SKM-1 treated with dmso at 0.1 percent for 144 hours (cell line): Measurements from ENCODE around the gene RTN4RL1.

Experiments
- DNase-seq: peaks from one replicate; lab custom pipeline; 2025; ENCODE audit not compliant: unreplicated experiment; lab: John Stamatoyannopoulos, UW

Gene RTN4RL1

GRCh38 chr17:2047590-2047989, 22.5 kb upstream of the RTN4RL1 start:
- no peak for DNase-seq

GRCh38 chr17:2044263-2044894, 19.2 kb upstream of the RTN4RL1 start:
- DNase-seq: no peak

GRCh38 chr17:2043785-2044184, 18.7 kb upstream of the RTN4RL1 start:
- DNase-seq: no peak

DNA sequence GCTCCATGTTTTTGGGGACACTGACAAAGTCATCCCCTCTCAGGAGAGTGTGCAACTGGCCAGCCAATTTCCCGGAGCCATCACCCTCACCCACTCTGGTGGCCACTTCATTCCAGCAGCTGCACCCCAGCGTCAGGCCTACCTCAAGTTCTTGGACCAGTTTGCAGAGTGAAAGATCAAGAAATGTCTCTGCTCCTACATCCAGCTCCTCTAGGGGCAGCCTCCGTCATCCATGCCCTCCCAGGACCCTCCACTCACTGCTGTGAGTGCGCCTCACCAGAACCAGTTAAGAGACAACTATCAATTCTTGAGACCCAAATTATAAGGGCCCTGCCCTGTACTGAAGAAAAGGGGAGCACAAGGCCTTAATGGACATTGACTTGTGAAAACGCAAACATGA, 17.8 kb upstream of the RTN4RL1 start:
- DNase-seq: no peak

DNA sequence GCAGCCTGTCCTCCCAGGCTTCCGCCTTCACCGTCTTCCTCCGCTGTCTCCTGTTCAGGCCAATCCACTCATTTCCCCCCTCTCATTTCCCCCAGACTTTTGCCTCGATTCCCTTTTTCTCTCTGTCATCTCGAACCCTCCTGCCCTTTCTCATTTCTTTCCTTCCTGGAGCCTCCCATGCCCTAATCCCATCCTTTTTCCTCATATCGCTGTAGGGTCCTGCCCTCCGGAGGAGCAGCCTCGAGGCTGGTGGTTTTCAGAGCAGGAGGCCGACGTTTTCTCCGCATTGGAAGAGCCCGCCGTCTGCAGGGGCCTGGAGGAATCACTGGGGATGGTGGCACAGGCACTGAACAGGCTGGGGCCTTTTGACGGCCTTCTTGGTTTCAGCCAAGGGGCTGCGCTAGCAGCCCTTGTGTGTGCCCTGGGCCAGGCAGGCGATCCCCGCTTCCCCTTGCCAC, 17.3 kb upstream of the RTN4RL1 start:
- no peak for DNase-seq

GRCh38 chr17:2041561-2042389, 16.6 kb upstream of the RTN4RL1 start, which contains the start of gene OVCA2:
Gene OVCA2 (plus strand): TSS chr17:2042022. CDS start chr17:2042048, 26 bp downstream.
- DNase-seq: peak; percentile 51

DNA sequence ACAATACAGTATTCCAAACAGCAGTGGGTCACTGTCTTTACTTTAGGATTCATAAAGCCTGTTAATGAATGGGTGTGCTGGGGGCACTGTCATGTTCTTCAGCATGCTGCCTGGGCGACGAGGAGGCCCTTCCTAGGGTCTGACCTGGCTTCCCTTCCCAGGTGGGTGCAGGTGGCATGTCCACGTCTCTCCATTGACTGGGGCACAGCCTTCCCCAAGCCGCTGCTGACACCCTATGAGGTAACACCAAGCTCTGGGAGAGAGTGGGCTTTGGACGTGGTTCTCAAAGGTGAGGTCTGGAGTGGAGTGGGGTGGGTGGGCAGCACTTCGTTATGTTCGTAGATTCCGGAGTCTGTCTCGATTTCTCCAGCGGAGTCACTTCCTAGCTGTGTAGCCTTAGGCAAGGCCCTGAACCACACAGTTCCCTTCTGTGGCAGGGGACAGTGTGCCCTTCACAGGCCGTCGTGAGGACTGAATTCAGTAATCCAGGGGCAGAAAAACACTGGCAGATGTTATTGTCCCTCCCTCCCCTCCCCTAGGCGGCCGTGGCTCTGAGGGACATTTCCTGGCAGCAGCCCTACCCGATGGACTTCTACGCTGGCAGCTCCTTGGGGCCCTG, 15.9 kb upstream of the RTN4RL1 start:
- DNase-seq: no peak

DNA sequence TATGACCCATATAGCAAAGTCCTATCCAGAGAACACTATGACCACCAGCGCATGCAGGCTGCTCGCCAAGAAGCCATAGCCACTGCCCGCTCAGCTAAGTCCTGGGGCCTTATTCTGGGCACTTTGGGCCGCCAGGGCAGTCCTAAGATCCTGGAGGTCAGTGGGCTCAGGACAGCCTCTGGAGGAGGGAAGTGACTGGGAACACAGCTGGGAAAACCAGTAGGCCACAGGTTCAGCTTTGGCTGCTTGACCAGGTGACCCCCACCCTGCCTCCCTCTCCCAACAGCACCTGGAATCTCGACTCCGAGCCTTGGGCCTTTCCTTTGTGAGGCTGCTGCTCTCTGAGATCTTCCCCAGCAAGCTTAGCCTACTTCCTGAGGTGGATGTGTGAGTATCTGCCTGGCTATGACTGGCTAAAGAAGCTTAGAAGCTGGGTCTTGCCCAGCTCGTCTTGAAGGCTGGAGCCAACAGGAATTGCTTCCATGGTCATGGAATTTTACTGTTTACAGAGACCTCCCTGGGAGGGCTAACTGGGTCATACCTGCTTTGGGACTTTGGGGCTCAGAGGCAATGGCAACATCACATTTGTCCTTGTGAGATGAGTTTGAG, 15.2 kb upstream of the RTN4RL1 start:
- no peak for DNase-seq

GRCh38 chr17:2037155-2037554, 12.0 kb upstream of the RTN4RL1 start:
- no peak for DNase-seq

DNA sequence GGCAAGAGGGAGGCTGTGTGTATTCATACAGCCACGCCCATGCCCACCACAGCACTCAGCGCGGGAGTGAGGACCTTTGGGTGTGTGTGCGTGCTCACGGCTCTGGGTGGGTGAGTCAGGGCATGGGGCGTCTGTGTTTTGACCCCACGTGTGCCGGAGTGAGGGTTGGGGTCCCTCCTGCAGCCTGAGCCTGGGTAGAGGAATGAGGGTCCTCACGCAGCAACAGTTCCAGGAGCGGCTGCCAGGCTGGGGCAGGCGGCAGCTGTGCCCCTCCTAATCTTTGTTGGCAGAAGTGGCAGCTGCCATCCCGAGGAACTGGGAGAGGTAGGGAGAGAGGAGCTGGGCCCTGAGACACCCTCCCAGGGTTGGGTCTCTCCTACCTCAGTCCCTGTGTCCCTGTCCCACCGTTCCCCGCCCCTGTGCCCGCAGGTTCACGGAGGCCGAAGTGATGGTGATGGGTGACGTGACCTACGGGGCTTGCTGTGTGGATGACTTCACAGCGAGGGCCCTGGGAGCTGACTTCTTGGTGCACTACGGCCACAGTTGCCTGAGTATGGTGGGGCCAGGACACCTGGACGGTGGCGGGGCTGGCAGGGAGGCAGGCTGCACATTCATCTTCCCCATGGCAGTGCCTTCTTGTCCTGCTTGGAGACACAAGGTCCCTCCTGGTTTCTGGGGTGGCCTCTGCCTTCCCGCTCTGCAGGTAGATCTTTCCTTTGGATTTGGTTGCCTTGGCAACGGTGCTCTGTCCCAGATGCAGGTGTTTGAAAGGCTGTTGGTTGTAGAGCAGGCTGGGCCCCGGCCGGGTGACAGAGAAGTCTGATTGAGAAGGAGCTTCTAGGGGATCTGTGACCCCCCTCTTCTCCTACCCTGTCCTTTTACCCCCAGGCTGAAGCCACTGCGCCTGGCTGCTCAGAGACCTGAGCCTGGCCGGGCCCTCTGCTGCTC, 10.7 kb upstream of the RTN4RL1 start:
- DNase-seq: no peak

DNA sequence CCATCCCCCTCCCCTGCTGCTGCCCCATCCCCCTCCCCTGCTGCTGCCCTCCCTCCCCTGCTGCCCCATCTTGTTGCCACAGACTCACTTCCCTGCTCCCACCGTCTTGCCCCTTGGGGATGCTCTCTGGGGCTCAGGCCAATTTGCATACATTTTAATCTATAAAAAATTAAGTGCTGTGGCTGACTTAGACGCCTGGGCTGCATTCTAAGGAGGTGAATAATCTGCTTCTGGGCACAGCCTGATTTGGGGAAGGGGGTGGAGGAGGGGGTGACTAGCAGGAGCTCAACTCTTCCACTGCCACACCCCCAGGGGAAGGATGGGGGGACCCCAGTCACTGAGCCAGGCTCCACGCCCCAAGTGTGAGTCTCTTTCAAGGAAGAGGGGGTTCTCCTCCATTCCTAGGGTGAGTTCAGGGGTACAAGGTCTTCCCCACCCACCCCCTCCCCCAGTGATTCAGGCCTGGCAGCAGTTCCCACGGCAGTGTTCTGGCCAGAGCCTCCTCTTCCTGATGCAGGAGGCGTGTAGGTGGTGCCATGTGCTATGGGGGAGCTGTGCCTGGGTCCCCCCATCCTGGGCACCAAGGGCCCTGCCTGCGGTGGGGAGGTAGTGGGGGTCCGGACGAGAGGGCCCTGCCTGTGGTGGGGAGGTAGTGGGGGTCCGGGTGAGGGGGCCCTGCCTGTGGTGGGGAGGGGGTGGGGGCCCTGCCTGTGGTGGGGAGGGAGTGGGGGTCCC, 9.8 kb upstream of the RTN4RL1 start:
- DNase-seq: no peak

DNA sequence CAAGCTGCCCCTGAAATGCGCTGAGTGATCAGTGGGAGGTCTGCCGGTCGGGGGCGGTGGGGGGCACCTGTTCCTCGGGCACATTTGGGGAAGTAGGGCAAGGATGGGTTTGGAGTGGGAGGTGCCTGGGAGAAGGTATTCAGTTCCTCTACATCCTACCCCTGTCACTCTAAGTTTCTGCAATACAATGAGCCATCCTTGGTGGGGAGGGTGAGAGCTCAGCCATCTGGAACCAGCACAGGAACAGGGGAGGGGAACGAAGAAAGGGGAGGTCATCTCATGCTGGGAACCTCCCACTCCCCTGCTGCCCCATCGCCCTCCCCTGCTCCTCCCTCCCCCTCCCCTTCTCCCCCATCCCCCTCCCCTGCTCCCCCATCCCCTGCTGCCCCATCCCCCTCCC, 9.0 kb upstream of the RTN4RL1 start:
- no peak for DNase-seq

GRCh38 chr17:2033153-2033552, 8.0 kb upstream of the RTN4RL1 start:
- no peak for DNase-seq

DNA sequence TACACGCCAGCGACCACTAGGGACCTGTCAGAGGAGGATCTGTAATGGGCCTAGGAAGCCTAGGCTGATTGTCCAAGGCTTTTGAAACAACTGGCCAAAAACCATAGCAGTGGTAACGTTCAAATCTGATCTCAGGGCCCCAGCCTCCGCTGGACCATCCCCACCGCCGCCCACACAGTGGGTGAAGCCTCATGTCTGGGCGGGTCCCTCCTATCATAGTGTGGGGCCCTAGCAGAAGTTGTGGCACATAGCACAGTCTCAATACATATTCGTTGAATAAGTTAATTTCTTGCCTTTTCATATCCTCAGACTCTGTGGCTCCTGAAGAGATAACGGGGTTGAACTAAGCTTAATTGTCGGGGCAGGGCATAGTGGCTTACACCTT, 5.6 kb upstream of the RTN4RL1 start:
- peak; percentile 45 for DNase-seq

GRCh38 chr17:2029911-2030778, 5.0 kb upstream of the RTN4RL1 start, which contains the start of gene DPH1:
Gene DPH1 (plus strand): TSS chr17:2030153. CDS start chr17:2030170, 17 bp downstream.
- peak; percentile 65 for DNase-seq

- DNase-seq: no peak
These were observed 3.6 kb upstream of the RTN4RL1 start for GRCh38 chr17:2028737-2029136.

GRCh38 chr17:2028234-2028614, 3.1 kb upstream of the RTN4RL1 start:
- DNase-seq: no peak

GRCh38 chr17:2027528-2028233, 2.5 kb upstream of the RTN4RL1 start:
- no peak for DNase-seq
